SU-DHL-6 (cell line): ENCODE results near the gene PDCD6IP.

Source experiments
- CTCF ChIP-seq: fragments of 200-600 bp; sonication (generic); IDR thresholded peaks from one replicate; pipeline ENCODE4 v1.5.1; 2017; ENCODE audit warnings: antibody characterized with exemption, mild to moderate bottlenecking, low read length, moderate library complexity; ENCODE audit not compliant: insufficient read depth, poor library complexity, severe bottlenecking
- EZH2phosphoT487 ChIP-seq: fragments of 200-600 bp; sonication (generic), shearing (Covaris generic); conservative IDR thresholded peaks from 2 replicates; pipeline ENCODE4 v1.6.1; 2018; ENCODE audit warnings: mild to moderate bottlenecking, antibody characterized with exemption, low read length, moderate library complexity, mixed read lengths

GRCh38 chr3:33749546-33750210 lies 48.8 kb upstream of the PDCD6IP start:
- no peak for TF ChIP-seq CTCF
- no peak for TF ChIP-seq EZH2phosphoT487
